ENCODE measurements around the gene TMEM30B.

Gene TMEM30B

GRCh38 chr14:61233436-61233956 is 47.6 kb downstream of the TMEM30B start:
- no peak for DNase-seq (ENCODE audit: low read depth)

- DNase-seq (ENCODE audit: low read depth) = no peak
Observed at GRCh38 chr14:61231810-61232209, 49.3 kb downstream of the TMEM30B start.

- no peak for DNase-seq (ENCODE audit: low read depth)
Observed at GRCh38 chr14:61229981-61230380, 51.2 kb downstream of the TMEM30B start.

- DNase-seq (ENCODE audit: low read depth) = no peak
Observed at GRCh38 chr14:61229475-61229888, 51.7 kb downstream of the TMEM30B start.

GRCh38 chr14:61227884-61228591 is 53.1 kb downstream of the TMEM30B start:
- no peak for DNase-seq (ENCODE audit: low read depth)

Measured in T-helper 22 cell (primary cell).